Upper lobe of left lung (tissue), 6 donors: ENCODE data around the gene IQCF6. TPM values are rescaled to one million over a fixed set of nuclear protein-coding genes. Genes with fewer than 3 reads are reported as not detected.

Experiments used
- total RNA-seq, 6 donors: library from RNA; depleted of rRNA in 4 of 6; stranded (reverse); fragments of >200 nt in 4 of 6; gene quantifications; one replicate each; pipeline versions ENCODE4 v1.1.0 to v1.2.1, GENCODE V29; 2016 to 2021
- donor health status: DM: no; HTN: no; CAD: no; lungs with moderate emphysema.
- donor health status: DM: no; HTN: yes; CAD: no; lungs with severe emphysema.

IQCF6 gene
- total RNA-seq, 6 donors from 2014 or later: not detected

Other genes with a start within 250 kb of the IQCF6 start
- gene RAD54L2, start 240.5 kb downstream of the IQCF6 start, total RNA-seq: 10 to 100 TPM; 21.6 to 57.6 (median 27.3) TPM
- 10 to 100 TPM; 40.4 to 86.5 (median 55.5) TPM for gene TEX264, start 108.0 kb downstream of the IQCF6 start, total RNA-seq
- gene GRM2, start 72.2 kb downstream of the IQCF6 start, total RNA-seq: 1 to 10 TPM in 1 of 6 donors, under 1 TPM in 4, not detected in 1; 0.10 to 1.0 (median 0.30) TPM
- gene IQCF2, start 82.4 kb upstream of the IQCF6 start, total RNA-seq: not detected
- not detected for gene IQCF5, start 96.4 kb upstream of the IQCF6 start, total RNA-seq
- gene IQCF1, start 124.1 kb upstream of the IQCF6 start, total RNA-seq: not detected
- 10 to 100 TPM; 10.7 to 30.4 (median 19.8) TPM for gene RRP9, start 162.7 kb upstream of the IQCF6 start, total RNA-seq
- 10 to 100 TPM; 23.0 to 80.7 (median 35.7) TPM for gene PARP3, start 163.1 kb upstream of the IQCF6 start, total RNA-seq
- gene GPR62, start 176.1 kb upstream of the IQCF6 start, total RNA-seq: not detected
- gene PCBP4, start 188.2 kb upstream of the IQCF6 start, total RNA-seq: 10 to 100 TPM; 22.7 to 53.4 (median 37.7) TPM
- 10 to 100 TPM; 35.6 to 62.6 (median 50.0) TPM for gene ABHD14B, start 194.8 kb upstream of the IQCF6 start, total RNA-seq
- gene ABHD14A, start 195.8 kb upstream of the IQCF6 start, total RNA-seq: 10 to 100 TPM; 15.7 to 44.5 (median 26.3) TPM
- 10 to 100 TPM; 17.4 to 65.0 (median 35.9) TPM for gene ACY1, start 204.3 kb upstream of the IQCF6 start, total RNA-seq
- gene RPL29, start 216.7 kb upstream of the IQCF6 start, total RNA-seq: 1,000 to 10,000 TPM in 1 of 6 donors, 100 to 1,000 TPM in 5; 306 to 1,159 (median 770) TPM